AG04450 (cell line): ENCODE measurements around the gene OVOL2. TPM values are rescaled to one million over a fixed set of nuclear protein-coding genes. Genes with fewer than 3 reads are reported as not detected.
"Not testable (repeated sequence)": the region's sequence is repeated elsewhere in the genome, so short reads cannot be mapped to it uniquely, and the experiment has no call there.

Experiments used
- CTCF ChIA-PET: fragments of 300-600, 350-600 bp; formaldehyde crosslinking; extraction: SDS; loops from one replicate; lab custom pipeline; 2022; ENCODE audit warnings: antibody characterized with exemption, inconsistent platforms; lab: Charles Lee
- POLR2A ChIA-PET: fragments of 350-600 bp; formaldehyde crosslinking; extraction: SDS; loops from one replicate; lab custom pipeline; 2021; ENCODE audit warnings: antibody characterized with exemption, inconsistent platforms; lab: Yijun Ruan, JAX
- DNase-seq: peaks from one replicate; pipeline ENCODE4 v3.0.0-alpha.2; 2011; ENCODE audit warnings: low read depth, low spot score
- H3K27ac ChIP-seq: one replicate; pipeline ENCODE4 v1.5.1; 2012; ENCODE audit warnings: low read depth, low read length, control low read depth
- H3K27me3 ChIP-seq: one replicate; pipeline ENCODE4 v1.6.0; 2012; ENCODE audit warnings: low read length; ENCODE audit not compliant: control insufficient read depth, insufficient read depth
- H3K4me3 ChIP-seq: 2 replicates; pipeline ENCODE4 v1.5.1; 2011; ENCODE audit warnings: mild to moderate bottlenecking, low read depth, low read length, control low read depth
- H3K9me3 ChIP-seq: 2 replicates; pipeline ENCODE4 v1.5.1; 2012; ENCODE audit warnings: low read length; ENCODE audit not compliant: control insufficient read depth, insufficient read depth
- polyA plus RNA-seq: library from polyadenylated mRNA; depleted of rRNA; stranded (reverse); fragments of >200 nt; gene quantifications from 2 replicates; pipeline ENCODE4 v1.2.3, GENCODE V29; 2011
- TF ChIP-seq, protein P1 (sequence below): IDR thresholded peaks from 2 replicates; pipeline ENCODE4 v1.5.1; 2011; ENCODE audit warnings: low read depth, low read length, control low read depth, inconsistent platforms

The OVOL2 gene
- polyA plus RNA-seq, 1 experiment, result not detected

DNA sequence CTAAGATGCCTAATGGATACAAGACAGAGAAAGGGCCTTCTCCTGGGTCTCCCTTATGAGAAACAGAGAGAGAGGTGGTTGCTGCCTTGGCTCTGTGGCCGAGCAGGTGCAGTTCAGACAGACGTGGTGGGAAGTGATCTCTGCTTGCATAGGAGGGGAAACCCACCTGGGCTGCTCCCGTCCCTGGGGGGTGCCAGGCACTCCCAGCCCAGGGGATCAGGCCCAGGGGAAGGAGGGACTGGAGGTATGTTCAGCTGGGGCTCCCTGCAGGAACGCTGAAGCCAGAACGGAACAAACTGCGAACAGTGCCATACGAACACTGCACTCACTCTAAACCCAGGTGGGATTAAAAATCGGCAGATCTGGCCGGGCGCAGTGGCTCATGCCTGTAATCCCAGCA lies 35.7 kb upstream of the OVOL2 start:
- ChIA-PET POLR2A (no interaction called here), CTCF (no interaction called here)
- DNase-seq, result no peak
- Histone ChIP-seq H3K27me3 (no peaks in the 10 kb centered on the region), H3K9me3 (no peaks in the 10 kb centered on the region), H3K4me3 (no peak overlapping the region), H3K27ac (no peak overlapping the region)
- TF ChIP-seq, protein P1, sequence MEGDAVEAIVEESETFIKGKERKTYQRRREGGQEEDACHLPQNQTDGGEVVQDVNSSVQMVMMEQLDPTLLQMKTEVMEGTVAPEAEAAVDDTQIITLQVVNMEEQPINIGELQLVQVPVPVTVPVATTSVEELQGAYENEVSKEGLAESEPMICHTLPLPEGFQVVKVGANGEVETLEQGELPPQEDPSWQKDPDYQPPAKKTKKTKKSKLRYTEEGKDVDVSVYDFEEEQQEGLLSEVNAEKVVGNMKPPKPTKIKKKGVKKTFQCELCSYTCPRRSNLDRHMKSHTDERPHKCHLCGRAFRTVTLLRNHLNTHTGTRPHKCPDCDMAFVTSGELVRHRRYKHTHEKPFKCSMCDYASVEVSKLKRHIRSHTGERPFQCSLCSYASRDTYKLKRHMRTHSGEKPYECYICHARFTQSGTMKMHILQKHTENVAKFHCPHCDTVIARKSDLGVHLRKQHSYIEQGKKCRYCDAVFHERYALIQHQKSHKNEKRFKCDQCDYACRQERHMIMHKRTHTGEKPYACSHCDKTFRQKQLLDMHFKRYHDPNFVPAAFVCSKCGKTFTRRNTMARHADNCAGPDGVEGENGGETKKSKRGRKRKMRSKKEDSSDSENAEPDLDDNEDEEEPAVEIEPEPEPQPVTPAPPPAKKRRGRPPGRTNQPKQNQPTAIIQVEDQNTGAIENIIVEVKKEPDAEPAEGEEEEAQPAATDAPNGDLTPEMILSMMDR, result no peak

- H3K27ac ChIP-seq, result no peak overlapping the region
- ChIA-PET CTCF (no interaction called here), POLR2A (no interaction called here)
- H3K4me3 ChIP-seq, result no peak overlapping the region
- no peak for DNase-seq
- no peaks in the 10 kb centered on the region for H3K27me3 ChIP-seq
- TF ChIP-seq, protein P1, result no peak
- no peaks in the 10 kb centered on the region for H3K9me3 ChIP-seq
Observed at GRCh38 chr20:18092890-18093289, 35.2 kb upstream of the OVOL2 start.

- H3K27me3 ChIP-seq, result no peaks in the 10 kb centered on the region
- H3K27ac ChIP-seq, result no peak overlapping the region
- POLR2A ChIA-PET, result no interaction called here
- DNase-seq, result no peak
- TF ChIP-seq, protein P1, result no peak
- H3K4me3 ChIP-seq, result no peak overlapping the region
- H3K9me3 ChIP-seq, result no peaks in the 10 kb centered on the region
- CTCF ChIA-PET, result no interaction called here
Observed at GRCh38 chr20:18091623-18092022, 33.9 kb upstream of the OVOL2 start.

- no peak for DNase-seq
- no peaks in the 10 kb centered on the region for H3K9me3 ChIP-seq
- TF ChIP-seq, protein P1, result no peak
- POLR2A ChIA-PET, result no interaction called here
- H3K27ac ChIP-seq, result no peak overlapping the region
- no peak overlapping the region for H3K4me3 ChIP-seq
- CTCF ChIA-PET, result no interaction called here
- H3K27me3 ChIP-seq, result no peaks in the 10 kb centered on the region
Observed at GRCh38 chr20:18090477-18090876, 32.8 kb upstream of the OVOL2 start.

- CTCF ChIA-PET, result no interaction called here
- DNase-seq, result no peak
Observed at GRCh38 chr20:18090044-18090443, 32.3 kb upstream of the OVOL2 start.

DNA sequence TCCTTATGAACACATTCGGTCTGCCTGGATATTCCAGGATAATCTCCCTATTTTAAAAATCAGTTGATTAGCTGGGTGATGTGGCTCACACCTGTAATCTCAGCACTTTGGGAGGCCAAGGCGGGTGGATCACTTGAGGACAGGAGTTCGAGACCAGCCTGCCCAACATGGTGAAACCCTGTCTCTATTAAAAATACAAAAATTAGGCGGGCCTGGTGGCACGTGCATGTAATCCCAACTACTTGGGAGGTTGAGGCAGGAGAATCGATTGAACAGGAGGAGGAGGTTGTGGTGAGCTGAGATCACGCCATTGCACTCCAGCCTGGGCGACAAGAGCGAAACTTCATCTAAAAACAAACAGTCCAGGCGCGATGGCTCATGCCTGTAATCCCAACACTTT lies 31.1 kb upstream of the OVOL2 start:
- POLR2A ChIA-PET, result interaction anchor here (0.7 kb wide), 1 partner anchor 252 kb away, joined by 3 read pairs; no protein-coding TSS in a partner anchor
- H3K27me3 ChIP-seq, DNase-seq, CTCF ChIA-PET, H3K27ac ChIP-seq, H3K9me3 ChIP-seq, H3K4me3 ChIP-seq: not testable (repeated sequence)

More at GRCh38 chr20:18090044-18090443, 32.3 kb upstream of the OVOL2 start:
- H3K27me3 ChIP-seq, result no peaks in the 10 kb centered on the region
- H3K27ac ChIP-seq, result no peak overlapping the region
- POLR2A ChIA-PET, result no interaction called here
- TF ChIP-seq, protein P1, result no peak
- H3K9me3 ChIP-seq, result no peaks in the 10 kb centered on the region
- no peak overlapping the region for H3K4me3 ChIP-seq

DNA sequence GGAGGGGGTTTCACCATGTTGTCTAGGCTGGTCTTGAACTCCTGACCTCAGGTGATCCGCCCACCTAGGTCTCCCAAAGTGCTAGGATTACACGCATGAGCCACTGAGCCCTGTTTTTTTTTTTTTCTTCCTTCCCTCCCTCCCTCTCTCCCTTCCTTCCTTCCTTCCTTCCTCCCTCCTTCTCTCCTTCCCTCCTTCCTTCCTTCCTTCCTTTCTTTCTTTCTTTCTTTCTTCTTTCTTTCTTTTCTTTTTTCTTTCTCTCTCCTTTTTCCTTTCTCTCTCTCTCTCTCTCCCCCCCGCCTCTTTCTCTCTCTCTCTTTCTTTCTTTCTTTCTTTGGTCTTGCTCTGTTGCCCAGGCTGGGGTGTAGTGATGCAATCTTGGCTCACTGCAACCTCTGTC lies 30.6 kb upstream of the OVOL2 start:
- CTCF ChIA-PET, H3K4me3 ChIP-seq, H3K27me3 ChIP-seq, H3K27ac ChIP-seq, DNase-seq, H3K9me3 ChIP-seq: not testable (repeated sequence)
- POLR2A ChIA-PET, result interaction anchor here (0.7 kb wide), 1 partner anchor 252 kb away, joined by 3 read pairs; no protein-coding TSS in a partner anchor
